Cardiac muscle cell (in vitro differentiated cells and primary cell): Measurements from ENCODE around the gene NAPB. TPM values are rescaled to one million over a fixed set of nuclear protein-coding genes. Genes with fewer than 3 reads are reported as not detected.

ENCODE experiments used
- DNase-seq, 2 donors: peaks; one replicate each; pipeline versions ENCODE4 v3.0.0 to v3.0.0-alpha.2; 2010 to 2017; ENCODE audit warnings: low read depth in 1 of 2, low spot score in 1 of 2
- H3K27ac ChIP-seq: fragments of 200-600 bp; sonication (generic); 2 replicates; pipeline ENCODE4 v1.5.1; 2016
- H3K27me3 ChIP-seq: fragments of 200-600 bp; sonication (generic); 2 replicates; pipeline ENCODE4 v1.6.0; 2016; ENCODE audit warnings: control low read depth
- H3K36me3 ChIP-seq: fragments of 200-600 bp; sonication (generic); 2 replicates; pipeline ENCODE4 v1.5.1; 2016; ENCODE audit warnings: control low read depth
- H3K4me1 ChIP-seq: fragments of 200-600 bp; sonication (generic); 2 replicates; pipeline ENCODE4 v1.8.1; 2017; ENCODE audit warnings: low read depth, mild to moderate bottlenecking, mixed run types
- H3K4me3 ChIP-seq: fragments of 200-600 bp; sonication (generic); 2 replicates; pipeline ENCODE4 v1.5.1; 2016; ENCODE audit warnings: mild to moderate bottlenecking
- H3K9me3 ChIP-seq: fragments of 200-600 bp; sonication (generic); 2 replicates; pipeline ENCODE4 v1.5.1; 2017; ENCODE audit warnings: low read depth, mild to moderate bottlenecking, control low read depth
- CTCF ChIP-seq: IDR thresholded peaks from 2 replicates; pipeline ENCODE4 v1.5.1; 2012; ENCODE audit warnings: low read depth, mild to moderate bottlenecking, low read length
- polyA plus RNA-seq: library from polyadenylated mRNA; unstranded; fragments of >200 nt; fragmentation: Nextera tagmentation; extraction: Ambion mirVana; gene quantifications from 2 replicates; pipeline ENCODE4 v1.2.1, GENCODE V29; 2016
- total RNA-seq: library from RNA; depleted of rRNA; stranded (reverse); fragments of >200 nt; gene quantifications from 2 replicates; pipeline ENCODE4 v1.2.3, GENCODE V29; 2016

NAPB gene
- total and polyA plus RNA-seq, 2 experiments from 2014 or later = 12.9 to 16.6 TPM

GRCh38 chr20:23401051-23401450, 20.2 kb downstream of the NAPB start:
- H3K27ac ChIP-seq = peak overlapping the region; percentile 52
- H3K27me3 ChIP-seq = no peaks in the 10 kb centered on the region
- H3K36me3 ChIP-seq = no peaks in the 10 kb centered on the region
- no peak for DNase-seq
- no peaks in the 10 kb centered on the region for H3K9me3 ChIP-seq
- peaks cover 14% of the 10 kb centered on the region for H3K4me1 ChIP-seq
- no peak for TF ChIP-seq CTCF
- no peak overlapping the region for H3K4me3 ChIP-seq

DNA sequence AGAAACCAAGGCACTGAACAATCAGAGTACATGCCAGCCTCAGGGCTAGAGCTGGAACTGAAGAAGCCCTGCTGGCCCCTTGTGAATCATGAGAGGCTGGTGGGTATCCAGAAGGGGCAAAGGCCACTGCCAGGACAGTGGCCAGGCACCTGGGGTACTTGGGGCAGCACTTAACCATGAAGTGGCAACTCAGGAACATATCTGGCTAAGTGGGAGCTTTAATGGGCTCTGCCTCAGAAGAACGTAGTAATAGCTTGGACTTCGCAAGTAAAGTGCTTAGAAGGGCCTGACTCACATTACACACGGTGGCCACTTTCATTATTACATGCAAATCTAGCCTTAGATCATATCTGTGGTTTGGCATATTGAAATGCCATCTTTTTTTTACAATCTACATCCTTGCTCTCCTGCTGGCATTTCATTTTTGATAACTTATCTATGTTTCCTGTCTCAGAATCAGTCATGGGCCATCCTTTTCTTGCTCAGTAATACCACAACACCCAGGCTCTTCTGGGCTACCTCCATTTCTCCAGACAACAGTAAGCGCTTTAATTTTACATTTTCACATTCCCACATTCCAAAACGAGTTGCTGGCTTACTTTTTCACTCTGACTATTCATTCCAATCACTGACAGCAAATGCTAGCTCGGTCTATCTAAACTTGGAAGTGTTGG, 21.6 kb downstream of the NAPB start:
- no peak for TF ChIP-seq CTCF
- DNase-seq = peak; percentile 22 to 61
- no peaks in the 10 kb centered on the region for H3K9me3 ChIP-seq
- H3K27me3 ChIP-seq = no peaks in the 10 kb centered on the region
- H3K4me3 ChIP-seq = no peak overlapping the region
- H3K27ac ChIP-seq = no peak overlapping the region
- peaks cover 3% of the 10 kb centered on the region for H3K36me3 ChIP-seq
- peaks cover 14% of the 10 kb centered on the region for H3K4me1 ChIP-seq

DNA sequence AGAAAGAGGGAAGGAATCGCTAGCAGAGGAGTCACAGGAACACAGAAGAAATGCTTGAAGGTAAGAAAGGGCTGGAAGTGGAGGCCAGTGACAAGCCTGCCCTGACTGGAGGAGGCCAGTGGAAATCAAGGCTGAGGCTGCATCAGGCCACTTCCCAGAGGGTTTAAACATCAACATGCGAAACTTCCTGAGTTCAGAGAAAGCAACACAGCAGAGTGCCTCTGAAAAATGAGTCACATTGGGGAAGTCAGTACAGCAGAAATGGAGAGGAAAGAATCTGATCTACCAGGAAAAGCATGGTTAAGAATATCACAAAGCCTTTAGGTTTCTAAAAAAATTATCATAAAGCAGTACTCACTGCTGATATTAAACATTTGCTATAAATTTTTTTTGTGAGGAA, 23.3 kb downstream of the NAPB start:
- H3K27ac ChIP-seq = no peak overlapping the region
- H3K36me3 ChIP-seq = peaks cover 9% of the 10 kb centered on the region
- no peak for TF ChIP-seq CTCF
- no peaks in the 10 kb centered on the region for H3K9me3 ChIP-seq
- DNase-seq = peak in 1 of 2 donors; percentile 58
- H3K4me1 ChIP-seq = peaks cover 14% of the 10 kb centered on the region
- H3K27me3 ChIP-seq = no peaks in the 10 kb centered on the region
- H3K4me3 ChIP-seq = no peak overlapping the region

GRCh38 chr20:23396950-23397627, 24.2 kb downstream of the NAPB start:
- no peaks in the 10 kb centered on the region for H3K9me3 ChIP-seq
- no peak overlapping the region for H3K27ac ChIP-seq
- peak in 1 of 2 donors; percentile 23 for DNase-seq
- TF ChIP-seq CTCF = no peak
- H3K4me1 ChIP-seq = peaks cover 14% of the 10 kb centered on the region
- H3K36me3 ChIP-seq = peaks cover 9% of the 10 kb centered on the region
- H3K27me3 ChIP-seq = no peaks in the 10 kb centered on the region
- no peak overlapping the region for H3K4me3 ChIP-seq

DNA sequence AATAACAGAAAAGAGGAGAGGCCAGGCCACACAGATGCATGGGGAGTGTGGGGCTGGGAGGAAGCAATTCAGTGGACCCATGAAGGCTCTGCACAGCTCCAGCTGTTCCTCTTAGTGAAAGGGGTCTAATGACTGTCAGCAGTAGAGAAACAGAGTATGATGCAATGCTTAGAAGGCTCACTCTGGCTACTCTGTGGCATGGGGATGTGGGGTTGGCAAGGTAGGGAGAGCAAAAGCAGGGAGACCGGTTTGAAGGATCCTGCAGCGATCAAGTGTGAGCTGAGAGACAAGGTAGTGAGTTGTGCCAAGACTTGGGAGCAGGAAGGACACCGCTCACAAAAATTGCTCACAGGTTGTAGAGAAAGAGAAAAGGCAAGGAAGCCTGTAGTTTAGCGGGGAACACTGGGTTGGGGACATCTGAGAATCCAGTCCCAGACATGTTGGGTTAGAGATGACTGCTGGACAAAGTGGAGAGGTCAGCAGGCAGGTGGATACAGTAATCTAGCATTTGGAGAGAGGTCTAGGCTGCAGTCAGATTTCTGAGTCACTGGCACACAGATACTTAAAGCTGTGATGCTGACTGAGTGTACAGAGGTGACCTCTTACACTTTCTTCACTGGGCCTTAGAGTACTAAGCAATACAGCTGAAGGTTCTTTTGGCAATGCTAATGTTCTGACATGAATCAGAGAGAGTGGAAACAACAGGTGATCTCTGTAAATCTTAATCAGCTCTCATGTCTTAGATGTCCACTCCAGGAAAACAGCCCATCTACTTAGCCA, 27.1 kb downstream of the NAPB start:
- no peaks in the 10 kb centered on the region for H3K27me3 ChIP-seq
- H3K27ac ChIP-seq = no peak overlapping the region
- DNase-seq = no peak
- no peak for TF ChIP-seq CTCF
- peaks cover 15% of the 10 kb centered on the region for H3K36me3 ChIP-seq
- H3K9me3 ChIP-seq = no peaks in the 10 kb centered on the region
- no peaks in the 10 kb centered on the region for H3K4me1 ChIP-seq
- no peak overlapping the region for H3K4me3 ChIP-seq
